ENCODE data around the gene RSKR. TPM values are rescaled to one million over a fixed set of nuclear protein-coding genes. Genes with fewer than 3 reads are reported as not detected.

Gene RSKR, protein sequence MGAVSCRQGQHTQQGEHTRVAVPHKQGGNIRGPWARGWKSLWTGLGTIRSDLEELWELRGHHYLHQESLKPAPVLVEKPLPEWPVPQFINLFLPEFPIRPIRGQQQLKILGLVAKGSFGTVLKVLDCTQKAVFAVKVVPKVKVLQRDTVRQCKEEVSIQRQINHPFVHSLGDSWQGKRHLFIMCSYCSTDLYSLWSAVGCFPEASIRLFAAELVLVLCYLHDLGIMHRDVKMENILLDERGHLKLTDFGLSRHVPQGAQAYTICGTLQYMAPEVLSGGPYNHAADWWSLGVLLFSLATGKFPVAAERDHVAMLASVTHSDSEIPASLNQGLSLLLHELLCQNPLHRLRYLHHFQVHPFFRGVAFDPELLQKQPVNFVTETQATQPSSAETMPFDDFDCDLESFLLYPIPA
- 4.1 and 4.3 TPM in 2 replicates for total RNA-seq

- no peak within 1 kb of the TSS for H3K4me2 ChIP-seq (ENCODE audit: insufficient read depth, low read length)
- no peaks in the 10 kb centered on the region for H3K9me3 ChIP-seq (ENCODE audit: low read depth, low read length)
- H3K36me3 ChIP-seq (ENCODE audit: insufficient read depth, low read length): peaks cover 86% of the 10 kb centered on the region
- H3K79me2 ChIP-seq (ENCODE audit: insufficient read depth, low read length): no peaks in the 10 kb centered on the region
- no peaks in the 10 kb centered on the region for H3K27me3 ChIP-seq (ENCODE audit: insufficient read depth, low read length)
- H3K4me1 ChIP-seq (ENCODE audit: insufficient read depth, low read length): no peaks in the 10 kb centered on the region
- H4K20me1 ChIP-seq (ENCODE audit: insufficient read depth, low read length): no peaks in the 10 kb centered on the region
- no peak for DNase-seq (ENCODE audit: insufficient read length, low spot score, missing footprints)
- no peak within 1 kb of the TSS for H2AFZ ChIP-seq (ENCODE audit: low read length)
- TF ChIP-seq, protein P1, sequence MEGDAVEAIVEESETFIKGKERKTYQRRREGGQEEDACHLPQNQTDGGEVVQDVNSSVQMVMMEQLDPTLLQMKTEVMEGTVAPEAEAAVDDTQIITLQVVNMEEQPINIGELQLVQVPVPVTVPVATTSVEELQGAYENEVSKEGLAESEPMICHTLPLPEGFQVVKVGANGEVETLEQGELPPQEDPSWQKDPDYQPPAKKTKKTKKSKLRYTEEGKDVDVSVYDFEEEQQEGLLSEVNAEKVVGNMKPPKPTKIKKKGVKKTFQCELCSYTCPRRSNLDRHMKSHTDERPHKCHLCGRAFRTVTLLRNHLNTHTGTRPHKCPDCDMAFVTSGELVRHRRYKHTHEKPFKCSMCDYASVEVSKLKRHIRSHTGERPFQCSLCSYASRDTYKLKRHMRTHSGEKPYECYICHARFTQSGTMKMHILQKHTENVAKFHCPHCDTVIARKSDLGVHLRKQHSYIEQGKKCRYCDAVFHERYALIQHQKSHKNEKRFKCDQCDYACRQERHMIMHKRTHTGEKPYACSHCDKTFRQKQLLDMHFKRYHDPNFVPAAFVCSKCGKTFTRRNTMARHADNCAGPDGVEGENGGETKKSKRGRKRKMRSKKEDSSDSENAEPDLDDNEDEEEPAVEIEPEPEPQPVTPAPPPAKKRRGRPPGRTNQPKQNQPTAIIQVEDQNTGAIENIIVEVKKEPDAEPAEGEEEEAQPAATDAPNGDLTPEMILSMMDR (IDR thresholded peaks at IDR 0.05; ENCODE audit: extremely low read depth, low read depth, low read length): no peak
- no peak within 1 kb of the TSS for H3K4me3 ChIP-seq (ENCODE audit: insufficient read depth, low read length)
- H3K27ac ChIP-seq (ENCODE audit: low read depth, low read length): no peak within 1 kb of the TSS
Measured at GRCh38 chr17:28613931-28614381, at the start of gene RSKR. RSKR (minus strand) TSS chr17:28614185; CDS start chr17:28614161, 24 bp downstream.

- H2AFZ ChIP-seq (ENCODE audit: low read length): no peak overlapping the region
- TF ChIP-seq, protein P1 (IDR thresholded peaks at IDR 0.05; ENCODE audit: extremely low read depth, low read depth, low read length): no peak
- peaks cover 25% of the 10 kb centered on the region for H3K4me1 ChIP-seq (ENCODE audit: insufficient read depth, low read length)
- peak overlapping the region; percentile 93 for H3K4me2 ChIP-seq (ENCODE audit: insufficient read depth, low read length)
- H3K9me3 ChIP-seq (ENCODE audit: low read depth, low read length): no peaks in the 10 kb centered on the region
- DNase-seq (ENCODE audit: insufficient read length, low spot score, missing footprints): no peak
- no peak overlapping the region for H3K4me3 ChIP-seq (ENCODE audit: insufficient read depth, low read length)
- H3K27ac ChIP-seq (ENCODE audit: low read depth, low read length): peak overlapping the region; percentile 27
- peaks cover 55% of the 10 kb centered on the region for H4K20me1 ChIP-seq (ENCODE audit: insufficient read depth, low read length)
- H3K79me2 ChIP-seq (ENCODE audit: insufficient read depth, low read length): peaks cover 92% of the 10 kb centered on the region
- peaks cover 18% of the 10 kb centered on the region for H3K36me3 ChIP-seq (ENCODE audit: insufficient read depth, low read length)
- H3K27me3 ChIP-seq (ENCODE audit: insufficient read depth, low read length): no peaks in the 10 kb centered on the region
Measured at GRCh38 chr17:28663723-28664122, 49.7 kb upstream of the RSKR start.

GRCh38 chr17:28662527-28662829 is 48.5 kb upstream of the RSKR start:
- H3K9me3 ChIP-seq (ENCODE audit: low read depth, low read length): no peaks in the 10 kb centered on the region
- peak overlapping the region; percentile 91 for H3K4me3 ChIP-seq (ENCODE audit: insufficient read depth, low read length)
- H4K20me1 ChIP-seq (ENCODE audit: insufficient read depth, low read length): peaks cover 43% of the 10 kb centered on the region
- no peaks in the 10 kb centered on the region for H3K27me3 ChIP-seq (ENCODE audit: insufficient read depth, low read length)
- peak overlapping the region; percentile 93 for H3K4me2 ChIP-seq (ENCODE audit: insufficient read depth, low read length)
- H3K79me2 ChIP-seq (ENCODE audit: insufficient read depth, low read length): peaks cover 86% of the 10 kb centered on the region
- peaks cover 11% of the 10 kb centered on the region for H3K36me3 ChIP-seq (ENCODE audit: insufficient read depth, low read length)
- TF ChIP-seq, protein P1 (IDR thresholded peaks at IDR 0.05; ENCODE audit: extremely low read depth, low read depth, low read length): no peak
- no peak for DNase-seq (ENCODE audit: insufficient read length, low spot score, missing footprints)
- H3K4me1 ChIP-seq (ENCODE audit: insufficient read depth, low read length): peaks cover 29% of the 10 kb centered on the region
- H2AFZ ChIP-seq (ENCODE audit: low read length): peak overlapping the region; percentile 99
- H3K27ac ChIP-seq (ENCODE audit: low read depth, low read length): peak overlapping the region; percentile 98
